Hindlimb muscle (tissue), 1 donor: Measurements from ENCODE around the gene CPED1. TPM values are rescaled to one million over a fixed set of nuclear protein-coding genes. Genes with fewer than 3 reads are reported as not detected.
"Not testable (repeated sequence)": the region's sequence is repeated elsewhere in the genome, so short reads cannot be mapped to it uniquely, and the experiment has no call there.

ENCODE experiments used
- DNase-seq: peaks from one replicate; pipeline ENCODE4 v3.0.0-alpha.2; 2013
- polyA plus RNA-seq: library from polyadenylated mRNA; unstranded; fragments of 120-200 nt; gene quantifications from one replicate; pipeline ENCODE4 v1.2.1, GENCODE V29; 2013; ENCODE audit not compliant: insufficient read length

CPED1 gene
- polyA plus RNA-seq, 1 donor = 8.2 TPM

DNA sequence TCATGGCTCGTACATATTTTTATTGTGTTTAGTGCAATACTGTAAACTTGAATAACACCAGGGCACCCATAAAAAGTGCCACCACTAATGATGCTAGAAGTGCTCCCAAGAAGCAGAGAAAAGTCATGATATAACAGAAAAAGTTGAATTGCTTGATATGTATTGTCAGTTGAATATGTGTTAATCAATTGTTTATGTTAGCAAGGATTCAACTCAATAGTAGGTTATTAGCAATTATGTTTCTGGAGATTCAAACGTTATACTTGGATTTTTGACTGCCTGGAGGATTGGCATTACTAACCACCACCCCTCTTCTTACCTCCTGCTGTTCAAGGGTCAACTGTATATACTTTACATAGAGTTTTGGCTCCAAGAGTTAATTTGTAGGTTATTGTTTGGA is 168.3 kb downstream of the CPED1 start:
- DNase-seq = no peak

DNA sequence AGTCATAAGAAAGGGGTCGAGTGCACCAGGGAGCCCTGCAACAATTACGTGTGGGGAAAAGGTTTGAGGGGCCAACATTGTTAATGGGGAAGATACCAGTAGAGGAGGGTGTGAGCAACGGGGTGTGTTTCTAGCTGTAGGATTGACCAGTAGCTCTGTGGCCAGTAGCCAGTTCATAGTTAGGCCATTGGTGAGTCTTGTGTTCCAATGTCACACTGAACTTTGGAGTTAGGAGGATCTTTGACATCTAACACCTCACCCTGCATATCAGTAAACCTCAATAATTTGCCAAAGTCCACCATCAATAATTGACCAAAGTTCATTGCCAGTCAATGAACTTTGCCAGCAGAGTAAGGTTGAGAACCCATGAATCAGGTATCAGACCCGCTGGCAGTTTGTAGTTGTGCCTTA is 168.8 kb downstream of the CPED1 start:
- no peak for DNase-seq

DNA sequence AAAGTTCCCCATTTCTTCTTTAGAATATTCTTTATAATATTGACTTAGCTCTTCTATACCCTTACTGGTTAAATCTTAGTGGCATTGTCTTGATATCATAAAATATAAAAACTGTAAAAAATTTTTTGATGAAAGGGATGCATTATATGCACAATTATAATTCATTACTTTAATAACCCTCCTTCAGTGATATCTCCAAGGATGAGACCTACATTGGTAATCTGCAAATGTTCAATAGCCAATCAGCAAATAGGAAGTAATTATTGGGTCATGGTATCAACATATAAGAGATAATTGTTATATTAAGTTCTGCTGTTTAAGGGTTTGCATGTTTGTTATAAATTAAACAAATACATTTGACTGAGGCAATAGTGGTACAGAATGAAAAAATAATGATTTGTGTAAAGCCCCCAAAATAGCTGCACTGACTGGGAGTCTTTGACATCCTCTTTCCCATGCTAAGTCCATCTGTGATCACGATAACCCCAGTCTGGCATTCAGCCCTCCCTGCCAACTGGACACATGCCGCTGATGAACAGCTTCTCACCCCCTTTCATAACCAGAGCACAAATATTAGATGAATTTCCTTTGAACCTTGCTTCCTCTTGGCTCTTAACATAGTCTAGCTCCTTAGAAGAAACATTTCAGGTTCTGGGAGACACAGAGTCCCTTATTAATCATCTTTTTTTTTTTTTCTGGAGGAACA is 169.5 kb downstream of the CPED1 start:
- DNase-seq = no peak

DNA sequence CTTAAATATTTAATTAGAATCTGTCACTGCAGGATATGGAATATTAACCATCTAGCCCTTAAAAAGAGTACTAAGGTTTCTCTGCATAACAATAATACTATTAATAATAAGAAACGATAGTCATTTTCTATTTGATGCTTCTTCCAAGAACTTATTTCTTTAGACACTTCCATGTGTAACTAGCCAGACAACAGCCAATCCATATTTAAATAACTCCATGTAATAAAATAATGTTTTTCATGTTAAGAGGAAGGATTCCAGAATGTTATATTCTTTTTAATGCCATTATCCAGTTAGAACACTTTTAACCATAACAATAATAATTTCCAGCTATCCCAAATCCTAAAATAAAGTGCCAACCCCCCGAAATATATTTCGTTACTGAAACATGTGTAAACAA is 170.2 kb downstream of the CPED1 start:
- DNase-seq = no peak

DNA sequence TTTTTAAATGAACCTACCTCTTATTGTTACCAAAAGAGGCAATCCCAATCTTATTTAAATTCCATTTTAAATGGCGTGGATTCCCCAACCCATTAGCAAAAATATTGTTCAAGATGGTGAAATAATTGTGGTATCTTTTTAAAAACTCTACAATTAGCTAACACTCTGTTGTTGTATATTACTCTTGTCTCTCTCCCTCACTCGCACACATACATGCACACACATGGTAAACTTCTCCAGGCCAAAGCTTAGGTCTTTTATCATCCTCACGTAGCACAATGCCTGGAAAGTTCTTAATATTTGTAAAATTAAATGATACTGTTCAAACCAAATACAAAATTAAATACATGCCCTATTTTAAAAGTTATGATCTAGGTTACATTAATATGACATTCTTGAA is 171.0 kb downstream of the CPED1 start:
- DNase-seq = no peak

DNA sequence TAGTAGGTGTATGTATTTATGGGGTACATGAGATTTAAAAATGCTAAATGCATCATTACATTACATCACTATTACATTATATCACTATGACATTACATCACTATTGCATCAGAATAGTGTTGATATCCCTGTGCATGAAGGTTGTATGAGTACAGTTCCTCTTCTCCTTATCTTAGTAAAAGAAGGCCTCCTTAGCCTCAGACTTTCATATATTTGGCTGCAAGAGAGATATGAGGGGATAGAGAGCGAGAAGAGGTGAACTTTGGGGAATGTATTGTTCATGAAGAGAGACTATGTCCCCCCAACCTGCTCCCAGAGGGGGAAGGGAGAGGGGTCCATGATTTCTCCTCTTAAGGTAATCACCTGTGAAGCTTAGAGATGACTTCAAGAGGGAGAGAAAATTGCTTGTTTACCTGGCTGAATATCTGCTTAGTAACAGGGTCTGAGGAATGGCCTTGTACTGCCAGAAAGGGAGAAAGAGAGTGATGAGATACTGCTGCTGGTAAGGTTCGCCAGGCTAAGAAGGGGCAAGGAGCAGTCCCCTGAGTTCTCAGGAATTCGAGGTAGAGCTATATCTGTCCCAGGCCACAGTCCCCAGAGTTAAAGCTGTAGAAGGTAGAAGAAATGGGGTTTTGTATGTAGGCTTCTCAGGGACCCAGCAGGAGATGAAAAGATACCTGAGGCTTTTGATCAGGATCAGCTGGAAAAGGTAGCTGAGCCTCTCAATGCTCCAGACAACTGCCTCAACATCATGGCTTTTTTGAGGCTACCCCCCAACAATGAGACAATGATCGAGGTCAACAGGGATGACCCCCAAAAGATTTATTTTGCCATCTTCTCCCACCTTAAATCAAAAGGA is 171.9 kb downstream of the CPED1 start:
- no peak for DNase-seq

DNA sequence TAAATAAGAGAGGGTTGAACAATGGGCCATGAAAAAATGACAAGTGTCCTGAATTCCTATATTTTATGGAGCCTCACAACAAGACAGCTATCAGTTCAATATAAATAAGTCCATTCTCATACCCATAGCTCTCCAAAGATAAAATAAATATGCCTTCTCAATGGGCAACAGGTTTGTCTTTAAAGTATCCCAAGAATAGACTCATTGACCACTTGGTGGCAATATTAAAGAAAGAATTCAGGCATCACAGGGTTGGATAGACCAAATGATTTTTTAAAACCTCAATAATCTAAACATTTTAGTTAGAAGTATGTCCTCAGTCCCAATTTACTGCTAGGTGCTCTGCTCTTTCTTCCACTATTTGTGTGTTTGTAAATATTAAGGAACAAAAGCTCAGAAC is 175.2 kb downstream of the CPED1 start:
- DNase-seq = no peak

DNA sequence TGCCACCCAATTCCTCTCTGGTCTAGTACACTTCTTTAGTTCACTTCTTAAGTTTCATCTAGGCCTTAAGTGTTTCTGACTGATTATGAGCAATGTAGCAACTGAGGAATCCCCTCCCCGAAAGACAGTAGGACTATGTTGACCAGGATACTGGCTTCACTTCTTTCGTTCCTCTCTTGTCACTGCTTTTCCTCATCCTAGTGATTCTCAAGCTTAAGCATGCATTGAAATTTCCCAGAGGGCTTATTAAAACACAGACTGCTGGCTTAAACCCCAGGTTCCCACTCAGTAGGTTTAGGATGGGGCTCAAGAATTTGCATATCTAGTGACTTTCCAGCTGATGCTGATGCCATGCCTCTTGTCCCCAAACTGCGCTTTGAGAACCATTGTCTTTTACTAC is 175.7 kb downstream of the CPED1 start:
- no peak for DNase-seq

DNA sequence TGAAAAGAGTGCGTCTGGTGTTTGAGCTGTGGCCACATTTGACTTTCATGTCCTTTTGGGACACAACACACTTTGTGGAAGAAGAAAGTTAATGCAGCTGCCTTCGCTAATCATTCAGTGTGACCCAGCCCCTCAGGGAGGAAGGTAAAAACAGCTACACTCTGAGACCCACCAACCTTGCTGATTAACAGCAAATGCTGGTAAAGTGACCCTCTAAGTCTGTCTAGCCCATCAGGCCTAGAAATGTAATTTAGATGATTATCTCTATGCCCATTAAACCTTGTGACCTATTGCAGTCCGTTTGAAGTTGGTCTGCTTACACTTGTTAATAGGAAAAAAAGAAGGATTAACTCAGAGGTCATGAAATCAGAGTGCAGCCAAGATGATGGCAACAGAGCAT is 178.4 kb downstream of the CPED1 start:
- no peak for DNase-seq

DNA sequence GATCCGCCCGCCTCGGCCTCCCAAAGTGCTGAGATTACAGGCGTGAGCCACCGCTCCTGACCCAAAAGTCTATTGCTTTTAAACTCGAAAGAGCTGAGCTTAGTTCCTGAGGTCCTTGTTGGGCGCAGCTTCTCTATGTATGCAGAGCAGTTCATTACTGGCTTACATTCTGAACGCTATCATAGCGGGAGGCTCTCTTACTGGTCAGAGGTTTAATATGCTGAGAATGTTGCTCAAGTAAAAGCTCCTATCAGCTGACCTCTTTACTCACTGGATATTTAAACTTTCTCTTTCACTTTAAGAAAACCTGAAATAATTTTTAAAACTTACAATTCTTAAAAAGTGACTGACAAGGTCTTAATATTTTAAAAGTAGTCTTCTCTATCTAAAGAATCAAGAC is 179.5 kb downstream of the CPED1 start:
- DNase-seq = no peak

DNA sequence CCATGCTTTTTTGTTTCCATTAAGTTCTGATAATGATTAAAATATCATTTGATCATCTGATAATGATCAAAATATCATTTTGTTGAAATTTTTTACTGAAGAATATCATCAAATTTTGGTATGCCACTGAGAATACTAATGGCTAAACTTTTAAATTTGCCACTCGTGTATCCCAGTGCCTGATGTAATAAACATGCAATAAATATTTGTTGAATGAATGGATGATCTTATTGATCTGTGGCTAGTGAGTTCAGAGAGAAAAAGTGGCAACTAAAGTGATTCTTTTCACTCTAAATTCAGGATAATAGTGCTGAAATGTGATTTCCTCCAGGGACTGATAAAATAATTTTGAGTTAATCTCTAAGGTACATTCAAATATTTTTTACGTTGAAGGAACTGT is 181.0 kb downstream of the CPED1 start:
- DNase-seq = no peak

DNA sequence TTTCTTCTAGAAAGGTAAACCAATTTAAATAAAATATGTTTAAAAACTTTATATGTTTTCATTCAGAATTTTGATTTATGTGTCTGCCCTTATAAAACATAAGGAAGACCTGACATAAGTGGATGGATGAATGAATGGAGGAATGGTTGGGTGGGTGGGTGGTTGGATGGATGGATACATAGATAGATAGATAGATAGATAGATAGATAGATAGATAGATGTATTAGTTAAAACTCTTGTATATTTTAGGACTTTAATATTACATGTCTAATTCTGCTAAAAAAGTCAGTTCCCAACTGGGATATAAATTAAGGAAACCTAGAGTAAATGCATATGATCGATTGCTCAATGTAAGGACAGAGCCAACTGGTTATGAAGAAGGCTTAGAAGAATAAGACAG is 184.0 kb downstream of the CPED1 start:
- DNase-seq = no peak

DNA sequence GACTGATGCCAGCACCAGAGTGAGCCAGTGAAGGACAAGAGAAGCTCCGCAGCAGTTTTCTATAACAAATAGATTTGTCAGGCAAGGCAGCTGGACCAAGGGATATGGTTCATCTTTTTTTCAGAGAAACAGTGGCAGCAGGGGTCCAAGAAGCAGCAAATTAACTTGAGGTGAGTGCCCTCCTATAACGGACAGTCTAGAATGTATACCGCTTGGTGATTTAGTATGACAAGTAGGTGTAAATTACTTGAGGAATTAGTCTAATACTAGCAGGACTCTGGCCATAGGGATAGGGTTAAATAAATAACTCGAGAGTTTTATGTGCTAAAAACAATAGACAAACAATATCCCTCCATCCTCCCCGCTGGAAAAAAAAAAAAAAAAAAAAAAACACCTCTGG is 187.3 kb downstream of the CPED1 start:
- DNase-seq = no peak

DNA sequence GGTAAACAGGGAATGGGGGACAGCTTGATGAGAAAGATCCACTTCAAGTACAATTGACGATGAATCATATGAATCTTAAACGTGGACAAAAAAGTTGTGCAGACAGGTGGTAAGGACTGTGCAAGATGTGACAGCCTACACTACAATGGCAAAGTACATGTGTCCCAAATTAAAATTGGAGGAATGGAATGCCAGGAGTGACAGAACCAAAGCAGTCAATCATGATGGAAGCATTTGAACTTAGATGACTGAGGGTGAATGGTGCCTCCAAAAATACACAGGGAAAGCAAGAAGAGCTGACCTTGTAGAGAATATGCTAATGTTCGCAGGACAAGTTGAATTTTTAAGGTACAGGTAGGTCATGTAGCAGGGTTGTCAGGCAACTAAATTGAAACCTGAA is 189.9 kb downstream of the CPED1 start:
- no peak for DNase-seq

DNA sequence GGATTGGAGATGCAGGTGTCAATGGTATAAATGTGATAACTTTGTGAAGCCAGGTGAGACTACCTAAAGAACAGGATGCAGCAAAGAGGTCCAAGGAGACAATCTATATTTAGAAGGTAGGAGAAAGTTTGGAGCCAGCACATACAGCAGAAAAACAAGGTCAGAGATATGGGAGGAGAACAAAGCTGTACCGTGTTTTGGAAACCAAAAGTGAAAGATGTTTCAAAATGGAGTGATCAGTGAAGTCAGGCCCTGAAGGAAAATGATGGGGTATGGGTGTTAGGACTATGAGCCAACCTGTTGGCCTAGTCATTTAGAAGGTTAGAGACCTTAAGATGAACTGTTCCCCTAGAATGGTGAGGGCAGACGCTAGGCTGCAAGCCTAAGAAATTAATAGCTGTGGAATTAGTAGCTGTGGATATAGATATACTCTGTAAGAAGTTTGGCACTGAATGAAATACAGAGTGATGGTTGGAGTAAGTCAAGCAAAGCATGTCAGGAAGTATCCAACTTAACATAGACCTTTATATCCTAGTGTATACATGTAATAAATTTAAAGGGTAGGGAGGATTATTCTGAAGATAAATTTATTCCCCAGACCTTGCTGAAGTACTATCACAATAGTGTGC is 190.5 kb downstream of the CPED1 start:
- DNase-seq = no peak

DNA sequence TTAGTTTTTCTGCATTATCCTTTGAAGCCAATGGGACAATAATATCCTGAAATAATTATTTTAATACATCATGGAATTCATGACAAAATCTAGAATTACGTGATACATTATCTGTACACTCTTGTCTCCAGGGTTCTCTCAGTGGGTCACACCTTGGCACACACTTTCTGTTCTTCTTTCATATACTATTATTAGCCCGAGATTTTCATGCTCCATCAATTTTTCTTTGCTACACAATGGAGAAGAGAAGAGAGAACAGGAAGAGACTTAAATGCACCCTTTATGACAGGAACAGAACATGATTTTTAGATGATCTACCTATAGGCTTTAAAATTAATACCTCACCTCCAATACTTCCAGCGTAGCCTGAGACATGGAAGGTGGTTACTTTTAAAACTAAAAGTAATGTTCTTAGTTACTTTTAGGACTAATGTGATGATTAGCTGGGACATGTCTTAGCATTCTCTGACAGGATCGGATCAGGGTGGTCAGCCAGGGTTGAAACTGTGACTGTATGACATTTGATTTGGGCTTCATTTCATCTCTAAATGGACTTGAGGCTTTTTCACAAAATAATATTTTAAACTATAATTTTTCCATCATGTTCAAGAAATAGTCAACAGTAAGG is 192.0 kb downstream of the CPED1 start:
- no peak for DNase-seq

DNA sequence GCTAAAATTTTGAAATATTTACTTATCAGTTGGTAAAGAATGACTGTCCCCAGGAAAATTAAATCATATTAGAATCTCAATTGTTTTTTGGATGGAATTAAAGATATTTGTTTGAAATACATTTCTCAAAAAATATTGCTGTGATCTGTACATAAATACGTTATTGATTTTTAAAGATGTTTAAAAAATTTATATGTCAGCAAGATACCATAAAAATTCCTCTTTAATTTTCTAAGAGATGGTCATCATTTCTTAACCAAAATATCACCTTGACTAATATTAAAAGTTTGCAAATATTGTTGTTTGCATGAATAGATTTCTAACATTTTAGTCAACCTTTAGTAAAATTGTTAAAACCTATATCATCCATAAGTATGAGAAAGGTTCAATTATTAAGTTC is 192.8 kb downstream of the CPED1 start:
- no peak for DNase-seq

DNA sequence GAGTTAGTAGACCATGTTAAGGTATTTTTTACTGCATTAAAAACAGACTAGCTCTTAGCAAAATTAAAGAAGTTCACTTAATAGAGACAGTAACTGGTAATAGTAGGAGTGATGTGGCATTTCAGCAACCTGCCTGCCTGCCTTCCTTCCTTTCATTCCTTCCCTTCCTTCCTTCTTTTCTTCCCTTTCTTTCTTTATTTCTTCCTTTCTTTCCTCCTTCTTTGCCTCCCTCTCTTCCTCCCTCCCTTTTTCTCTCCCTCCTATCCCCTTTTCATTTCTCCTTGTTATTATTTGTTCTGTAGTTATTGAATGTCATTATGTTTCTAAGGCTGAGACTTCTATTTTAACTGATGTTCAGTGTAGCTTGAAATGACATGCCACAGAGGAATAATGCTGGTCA is 193.8 kb downstream of the CPED1 start:
- no peak for DNase-seq

DNA sequence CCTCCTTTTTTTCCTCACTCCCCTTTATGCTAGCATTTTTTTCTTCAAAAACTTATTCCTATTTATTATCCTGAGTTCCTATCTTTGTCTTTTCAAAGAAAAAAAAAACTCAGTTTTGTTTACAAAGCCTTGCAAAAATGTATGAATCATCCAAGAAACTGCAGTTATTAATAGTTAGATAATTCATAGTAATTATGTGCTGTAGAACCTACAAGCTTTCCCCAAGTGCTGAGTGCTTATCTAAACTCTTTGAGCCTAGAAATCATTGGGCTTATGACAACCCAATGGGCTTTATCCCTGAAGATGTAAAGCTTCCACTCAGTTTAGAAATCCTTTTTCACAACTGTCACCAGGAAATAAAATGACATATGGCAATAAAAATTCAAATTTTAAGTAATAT is 194.4 kb downstream of the CPED1 start:
- DNase-seq = no peak

DNA sequence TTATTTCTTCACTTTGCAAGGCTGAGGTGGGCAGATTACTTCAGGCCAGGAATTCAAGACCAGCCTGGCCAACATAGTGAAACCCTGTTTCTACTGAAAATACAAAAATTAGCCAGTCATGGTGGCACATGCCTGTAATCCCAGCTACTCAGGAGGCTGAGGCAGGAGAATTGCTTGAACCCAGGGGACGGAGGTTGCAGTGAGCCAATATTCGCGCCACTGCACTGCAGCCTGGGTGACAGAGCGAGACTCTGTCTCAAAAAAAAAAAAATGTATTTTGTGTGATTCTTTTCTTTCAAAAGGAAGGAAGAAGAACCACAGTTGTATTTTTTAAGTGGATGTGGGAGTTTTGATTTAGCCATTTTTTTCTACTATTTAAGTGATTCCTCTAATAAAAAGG is 195.4 kb downstream of the CPED1 start:
- DNase-seq = not testable (repeated sequence)

DNA sequence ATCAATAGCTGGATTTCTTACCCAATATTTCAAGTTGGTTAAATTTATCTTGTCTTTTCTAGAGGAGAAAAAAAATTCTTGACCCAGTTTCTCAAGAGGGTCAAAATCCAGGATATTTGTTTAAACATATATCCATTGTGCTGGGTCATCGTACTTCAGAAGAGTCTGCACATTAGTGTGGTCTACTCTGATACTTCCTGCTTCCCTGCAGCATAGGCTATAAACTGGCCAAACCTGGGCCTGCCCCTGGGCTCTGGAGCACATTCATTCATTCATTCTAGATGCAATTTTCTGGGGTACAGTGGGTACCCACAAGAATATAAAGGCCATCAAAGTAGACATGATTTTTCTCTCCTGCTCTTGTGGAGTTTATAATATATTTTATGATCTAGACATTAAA is 198.2 kb downstream of the CPED1 start:
- no peak for DNase-seq

DNA sequence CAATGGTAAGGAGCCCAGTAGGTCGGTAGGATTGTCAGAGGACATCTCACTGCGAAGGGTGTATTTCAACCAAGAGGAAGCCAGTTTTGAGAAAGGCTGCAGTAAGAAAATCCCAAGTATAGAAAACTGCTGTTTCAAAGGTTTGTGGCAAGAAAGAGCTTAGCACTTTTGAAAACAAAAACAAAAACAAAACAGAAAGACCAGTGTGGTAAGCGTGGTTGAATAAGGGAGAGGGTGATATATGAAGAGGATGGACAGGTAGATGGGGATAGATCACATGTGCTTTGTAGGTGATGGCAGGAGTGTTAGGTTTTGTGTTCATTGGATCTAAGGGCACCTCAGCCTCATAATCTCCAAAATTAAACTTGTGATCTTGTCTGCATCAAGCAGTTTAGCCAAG is 198.7 kb downstream of the CPED1 start:
- DNase-seq = no peak

DNA sequence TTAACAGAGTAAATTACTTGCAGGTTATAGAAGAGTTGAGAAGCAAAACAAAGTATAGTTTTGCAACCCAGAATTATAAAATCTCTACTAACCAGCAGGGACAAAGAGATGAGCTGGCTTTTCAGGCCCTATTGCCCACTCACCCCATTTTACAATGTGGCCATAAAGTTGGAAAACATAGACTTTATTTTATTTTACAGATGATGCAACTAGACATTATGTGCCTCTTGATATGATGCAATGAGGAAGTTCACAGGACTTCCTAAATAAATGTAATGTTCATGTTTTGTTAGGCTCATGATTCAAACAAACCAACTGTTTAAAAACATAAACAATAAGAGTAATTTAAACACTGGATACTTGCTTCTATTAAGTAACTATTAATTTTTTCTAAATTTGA is 199.2 kb downstream of the CPED1 start:
- no peak for DNase-seq
